Measurements from ENCODE around the gene TTI1. TPM values are rescaled to one million over a fixed set of nuclear protein-coding genes. Genes with fewer than 3 reads are reported as not detected.

The TTI1 gene
- total RNA-seq, 2 experiments from 2014 or later, result 28.2 TPM

DNA sequence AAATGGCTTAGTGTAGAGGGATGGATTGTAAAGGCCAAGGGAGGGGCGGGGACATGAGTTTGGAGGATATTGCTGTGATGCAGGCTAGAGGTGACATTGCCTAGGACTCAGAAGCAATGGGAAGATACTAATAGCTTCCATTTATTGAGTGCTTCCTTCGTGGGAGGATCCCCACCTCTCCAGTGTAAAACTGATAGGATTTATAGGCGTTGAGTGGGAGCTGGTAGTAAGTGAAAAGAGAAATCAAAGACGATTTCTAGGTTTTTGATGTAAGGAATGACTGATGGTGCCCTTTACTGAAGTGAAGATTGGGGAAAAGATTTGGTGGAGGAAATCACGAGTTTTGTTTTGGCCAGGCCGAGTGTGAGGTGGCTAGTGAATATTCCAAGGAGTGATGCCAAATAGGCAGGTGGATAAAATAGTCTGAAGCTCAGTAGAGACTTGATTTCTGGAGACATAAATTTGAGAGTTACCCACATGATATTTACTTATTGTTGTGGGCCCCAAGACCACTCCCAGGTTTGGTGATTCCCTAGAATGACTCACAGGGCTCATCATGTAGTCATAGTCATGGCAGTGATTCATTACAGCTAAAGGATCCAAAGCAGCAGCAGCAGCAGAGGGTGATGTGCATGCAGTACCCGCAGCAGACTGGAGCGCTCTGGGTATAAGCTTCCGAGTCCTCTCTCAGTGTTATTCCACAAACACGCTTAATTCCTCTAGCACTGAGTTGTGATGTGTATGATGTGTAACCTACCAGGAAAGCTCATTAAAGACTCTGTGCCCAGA lies 10.4 kb upstream of the TTI1 start:
- peaks cover 14% of the 10 kb centered on the region for H3K4me1 Mint-ChIP-seq
- peaks cover 22% of the 10 kb centered on the region for H3K36me3 Mint-ChIP-seq
- POLR2A ChIA-PET, result no interaction called here
- no peaks in the 10 kb centered on the region for H3K27me3 Mint-ChIP-seq
- no peak overlapping the region for H3K4me3 Mint-ChIP-seq
- H3K27ac Mint-ChIP-seq, result no peak overlapping the region
- H3K9me3 Mint-ChIP-seq, result no peaks in the 10 kb centered on the region
- DNase-seq, result no peak
- no peak for ATAC-seq (ENCODE audit: low read depth)

DNA sequence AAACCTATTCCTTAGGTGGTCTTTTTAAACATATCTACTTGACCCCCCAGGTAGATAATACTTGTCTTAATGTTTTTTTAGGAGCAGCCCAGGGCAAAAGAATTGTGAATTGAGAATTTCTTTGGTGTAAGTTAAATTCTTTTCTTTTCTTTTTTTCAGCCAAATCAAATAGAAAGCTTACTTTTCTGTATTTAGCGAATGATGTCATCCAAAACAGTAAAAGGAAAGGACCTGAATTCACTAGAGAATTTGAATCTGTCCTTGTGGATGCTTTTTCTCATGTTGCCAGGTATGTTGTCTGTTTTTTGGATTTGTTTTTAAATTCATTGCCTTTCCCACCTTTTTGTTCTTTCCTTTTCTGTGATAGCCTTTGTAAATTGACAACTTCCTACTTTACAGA lies 7.0 kb upstream of the TTI1 start:
- H3K4me3 Mint-ChIP-seq, result no peak overlapping the region
- DNase-seq (no peak), ATAC-seq (ENCODE audit: low read depth) (no peak)
- peaks cover 21% of the 10 kb centered on the region for H3K4me1 Mint-ChIP-seq
- H3K27ac Mint-ChIP-seq, result no peak overlapping the region
- no peaks in the 10 kb centered on the region for H3K9me3 Mint-ChIP-seq
- H3K27me3 Mint-ChIP-seq, result no peaks in the 10 kb centered on the region
- POLR2A ChIA-PET, result no interaction called here
- peaks cover 21% of the 10 kb centered on the region for H3K36me3 Mint-ChIP-seq

DNA sequence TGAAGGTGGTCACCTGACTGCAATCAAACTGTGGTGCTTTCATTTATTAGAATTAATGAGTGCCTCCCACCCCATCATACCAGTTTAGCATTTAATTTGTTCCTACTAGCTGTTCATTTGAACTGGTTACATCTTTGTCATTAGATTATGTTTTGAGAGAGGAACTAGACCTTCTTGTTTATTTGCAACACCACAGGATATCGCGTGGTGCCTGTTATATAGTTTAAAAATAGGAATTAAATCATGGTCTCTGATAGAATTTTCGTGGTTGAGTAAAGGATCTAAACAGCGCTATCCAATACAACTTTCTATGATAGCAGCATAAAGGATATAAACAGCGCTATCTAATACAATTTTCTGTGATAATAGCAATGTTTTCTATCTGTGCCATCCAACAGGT lies 3.1 kb upstream of the TTI1 start:
- DNase-seq, result no peak
- H3K9me3 Mint-ChIP-seq, result no peaks in the 10 kb centered on the region
- H3K36me3 Mint-ChIP-seq, result peaks cover 15% of the 10 kb centered on the region
- H3K4me1 Mint-ChIP-seq, result peaks cover 34% of the 10 kb centered on the region
- H3K4me3 Mint-ChIP-seq, result no peak overlapping the region
- H3K27me3 Mint-ChIP-seq, result no peaks in the 10 kb centered on the region
- POLR2A ChIA-PET, result interaction anchor here (1.7 kb wide), 1 partner anchor 398 kb away, joined by 3 read pairs; no protein-coding TSS in a partner anchor
- no peak for ATAC-seq (ENCODE audit: low read depth)
- no peak overlapping the region for H3K27ac Mint-ChIP-seq

DNA sequence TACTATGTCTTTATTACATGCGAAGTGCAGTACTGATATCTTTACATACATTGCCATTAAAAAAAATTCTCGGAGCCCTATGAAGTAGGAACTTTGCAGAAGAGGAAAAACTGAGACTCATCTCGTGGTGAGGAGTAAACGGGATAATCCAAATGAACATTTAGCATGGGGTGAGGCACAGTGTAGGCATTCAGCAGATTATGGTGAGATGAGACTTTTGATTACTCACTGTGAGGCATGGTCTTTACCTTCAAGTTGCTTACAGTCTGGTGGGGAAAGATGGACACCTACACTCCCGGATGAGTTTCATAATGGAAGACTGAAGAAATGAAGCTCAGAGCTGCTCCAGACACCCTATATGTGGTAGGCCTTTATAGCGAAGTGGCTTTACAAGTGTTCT lies 1.7 kb upstream of the TTI1 start:
- POLR2A ChIA-PET, result no interaction called here
- peaks cover 41% of the 10 kb centered on the region for H3K4me1 Mint-ChIP-seq
- H3K4me3 Mint-ChIP-seq, result peak overlapping the region; percentile 98
- peak overlapping the region; percentile 99 for H3K27ac Mint-ChIP-seq
- H3K36me3 Mint-ChIP-seq, result peaks cover 16% of the 10 kb centered on the region
- ATAC-seq (ENCODE audit: low read depth) (no peak), DNase-seq (no peak)
- no peaks in the 10 kb centered on the region for H3K27me3 Mint-ChIP-seq
- no peaks in the 10 kb centered on the region for H3K9me3 Mint-ChIP-seq

DNA sequence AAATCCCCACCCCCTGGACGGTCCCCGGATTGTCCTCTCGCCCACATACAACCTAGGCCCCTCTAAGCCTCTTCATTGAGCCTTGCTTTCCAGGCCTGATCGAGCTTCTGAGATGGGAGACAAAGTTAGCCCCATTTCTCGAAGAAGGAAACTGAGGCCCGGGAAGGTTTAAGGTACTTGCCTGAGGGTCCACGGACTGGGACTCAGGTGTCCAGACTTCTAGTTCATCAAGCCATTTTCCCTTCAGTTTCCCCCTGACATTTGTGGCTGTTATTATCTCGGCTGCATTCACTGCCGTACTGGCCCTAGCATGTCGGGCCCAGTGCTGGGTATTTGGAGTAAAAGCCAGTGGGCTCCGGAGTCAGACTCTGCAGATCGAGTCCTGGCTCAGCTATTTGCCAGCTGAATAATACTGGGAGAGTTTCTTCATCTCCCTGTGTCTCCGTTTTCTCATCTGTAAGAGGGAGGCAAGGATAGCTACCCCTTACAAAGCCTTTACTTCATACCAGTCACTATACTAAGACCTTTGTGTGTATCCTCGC lies 923 bp upstream of the TTI1 start:
- peaks cover 2% of the 10 kb centered on the region for H3K9me3 Mint-ChIP-seq
- H3K4me1 Mint-ChIP-seq, result peaks cover 45% of the 10 kb centered on the region
- H3K27me3 Mint-ChIP-seq, result no peaks in the 10 kb centered on the region
- H3K36me3 Mint-ChIP-seq, result peaks cover 22% of the 10 kb centered on the region
- no peak for ATAC-seq (ENCODE audit: low read depth)
- POLR2A ChIA-PET, result interaction anchor here (0.6 to 1.9 kb wide), 5 partner anchors 11 to 745 kb away, joined by 3 to 6 read pairs (median 3); partner anchors contain the start of genes MANBAL and RALGAPB
- peak overlapping the region; percentile 99 for H3K27ac Mint-ChIP-seq
- DNase-seq, result peak; percentile 29
- H3K4me3 Mint-ChIP-seq, result peak overlapping the region; percentile 98

DNA sequence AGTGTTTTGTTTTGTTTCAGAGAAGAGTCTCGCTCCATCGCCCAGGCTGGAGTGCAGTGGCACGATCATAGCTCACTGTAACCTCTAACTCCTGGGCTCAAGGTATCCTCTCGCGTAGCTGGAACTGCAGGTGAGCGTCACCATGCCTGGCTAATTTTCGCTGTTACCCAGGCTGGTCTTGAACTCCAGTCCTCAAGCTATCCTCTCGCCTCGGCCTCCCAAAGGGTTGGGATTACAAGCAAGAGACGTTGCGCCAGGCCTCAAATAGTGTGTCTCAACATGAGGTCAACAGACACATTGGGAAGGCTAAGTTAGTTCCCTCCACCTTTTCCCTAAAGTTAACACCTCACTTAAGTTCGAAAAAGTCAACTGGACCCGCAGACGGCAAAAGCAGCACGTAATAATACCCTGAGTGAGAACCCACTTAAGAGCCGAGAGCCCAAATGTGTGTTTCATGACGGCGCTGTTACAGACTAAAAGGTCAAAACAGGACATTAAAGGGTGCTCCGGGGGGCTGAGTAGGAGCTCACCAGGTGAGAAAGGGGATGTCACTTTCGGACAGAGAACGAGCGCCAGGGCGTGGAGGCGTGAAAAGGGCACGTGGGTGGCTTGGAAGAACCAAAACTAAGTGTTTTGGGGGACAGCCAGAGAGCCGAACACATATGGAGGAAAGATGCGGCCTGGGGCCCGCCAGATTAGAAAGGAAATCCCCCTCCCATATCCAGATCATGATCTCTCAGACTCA lies 499 bp downstream of the TTI1 start:
- H3K27me3 Mint-ChIP-seq, result no peaks in the 10 kb centered on the region
- peak overlapping the region; percentile 99 for H3K27ac Mint-ChIP-seq
- peaks cover 2% of the 10 kb centered on the region for H3K9me3 Mint-ChIP-seq
- H3K4me1 Mint-ChIP-seq, result peaks cover 49% of the 10 kb centered on the region
- ATAC-seq (ENCODE audit: low read depth) (peak; percentile 55), DNase-seq (no peak)
- H3K4me3 Mint-ChIP-seq, result peak overlapping the region; percentile 98
- H3K36me3 Mint-ChIP-seq, result peaks cover 30% of the 10 kb centered on the region
- POLR2A ChIA-PET, result interaction anchor here (0.6 to 1.9 kb wide), 11 partner anchors 9 to 439 kb away, joined by 3 to 6 read pairs (median 3); partner anchors contain the start of gene RALGAPB

DNA sequence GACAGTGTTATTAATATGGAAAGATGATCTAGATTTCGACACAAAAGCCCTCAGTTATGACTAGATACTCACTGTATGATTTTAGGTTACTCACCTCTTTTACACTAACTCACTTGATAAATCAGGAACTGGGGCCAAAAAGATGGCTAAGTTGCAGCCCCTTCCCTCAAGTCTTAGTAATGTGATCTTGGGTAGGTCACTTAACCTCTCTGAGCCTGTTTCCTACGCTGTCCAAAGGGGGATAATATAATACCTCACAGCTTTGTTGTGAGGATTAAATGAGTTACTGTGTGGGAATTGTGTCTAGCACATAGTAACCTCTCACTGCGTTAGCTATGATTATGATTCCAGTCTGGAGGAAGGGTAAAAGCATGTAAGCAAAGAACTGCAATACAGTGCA lies 1.3 kb downstream of the TTI1 start:
- DNase-seq, result no peak
- no peak for ATAC-seq (ENCODE audit: low read depth)
- Mint-ChIP-seq H3K27me3 (no peaks in the 10 kb centered on the region), H3K4me1 (peaks cover 44% of the 10 kb centered on the region), H3K9me3 (peaks cover 2% of the 10 kb centered on the region), H3K27ac (peak overlapping the region; percentile 99), H3K36me3 (peaks cover 26% of the 10 kb centered on the region), H3K4me3 (peak overlapping the region; percentile 98)
- POLR2A ChIA-PET, result interaction anchor here (0.6 kb wide), 1 partner anchor 235 kb away, joined by 4 read pairs; no protein-coding TSS in a partner anchor

DNA sequence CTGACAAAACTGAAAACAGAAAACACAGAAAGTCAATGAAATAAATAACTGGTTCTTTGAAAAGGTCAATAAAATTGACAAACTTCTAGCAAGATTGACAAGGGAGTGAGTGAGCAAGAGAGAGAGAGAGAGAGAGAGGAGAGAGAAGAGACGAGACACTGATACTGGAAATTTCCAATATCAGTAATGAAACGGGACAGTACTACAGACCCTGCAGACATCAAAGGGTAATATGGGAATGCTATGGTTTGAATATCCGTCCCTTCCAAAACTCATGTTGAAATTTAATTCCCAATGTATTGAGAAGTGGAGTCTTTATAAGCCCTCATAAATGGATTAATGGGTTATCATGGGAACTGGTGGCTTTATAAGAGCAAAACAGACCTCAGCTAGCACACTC lies 3.8 kb downstream of the TTI1 start:
- DNase-seq (no peak), ATAC-seq (ENCODE audit: low read depth) (no peak)
- Mint-ChIP-seq H3K36me3 (peaks cover 32% of the 10 kb centered on the region), H3K4me3 (no peak overlapping the region), H3K4me1 (peaks cover 30% of the 10 kb centered on the region), H3K27ac (no peak overlapping the region), H3K27me3 (no peaks in the 10 kb centered on the region), H3K9me3 (peaks cover 2% of the 10 kb centered on the region)
- POLR2A ChIA-PET, result interaction anchor here (0.6 kb wide), 1 partner anchor 14 kb away, joined by 3 read pairs; no protein-coding TSS in a partner anchor

DNA sequence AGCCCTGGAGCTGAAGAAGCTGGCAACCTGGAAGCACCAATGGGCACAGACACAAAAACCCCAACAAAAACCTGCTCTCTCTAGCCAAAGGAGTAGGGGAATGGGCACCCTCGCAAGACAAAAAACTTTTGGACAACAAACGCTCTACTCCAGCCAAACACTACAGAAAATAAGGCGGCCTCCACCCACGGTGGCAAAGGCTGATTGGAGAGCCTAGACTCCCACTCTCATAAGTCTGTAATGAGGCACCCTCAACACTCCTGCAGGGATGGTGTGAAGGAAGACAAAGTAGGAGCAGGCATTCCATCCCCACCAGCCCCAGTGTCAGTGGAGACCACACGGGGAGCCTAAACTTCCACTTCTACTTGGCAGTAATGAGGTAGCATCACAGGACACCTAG lies 8.8 kb downstream of the TTI1 start:
- H3K36me3 Mint-ChIP-seq, result peaks cover 36% of the 10 kb centered on the region
- POLR2A ChIA-PET, result interaction anchor here (1.6 kb wide), 1 partner anchor 9 kb away, joined by 6 read pairs; the partner anchor contains the start of genes RPRD1B and TTI1
- H3K27ac Mint-ChIP-seq, result no peak overlapping the region
- DNase-seq (no peak), ATAC-seq (ENCODE audit: low read depth) (no peak)
- H3K4me1 Mint-ChIP-seq, result peaks cover 14% of the 10 kb centered on the region
- H3K4me3 Mint-ChIP-seq, result no peak overlapping the region
- H3K27me3 Mint-ChIP-seq, result no peaks in the 10 kb centered on the region
- H3K9me3 Mint-ChIP-seq, result peaks cover 3% of the 10 kb centered on the region

DNA sequence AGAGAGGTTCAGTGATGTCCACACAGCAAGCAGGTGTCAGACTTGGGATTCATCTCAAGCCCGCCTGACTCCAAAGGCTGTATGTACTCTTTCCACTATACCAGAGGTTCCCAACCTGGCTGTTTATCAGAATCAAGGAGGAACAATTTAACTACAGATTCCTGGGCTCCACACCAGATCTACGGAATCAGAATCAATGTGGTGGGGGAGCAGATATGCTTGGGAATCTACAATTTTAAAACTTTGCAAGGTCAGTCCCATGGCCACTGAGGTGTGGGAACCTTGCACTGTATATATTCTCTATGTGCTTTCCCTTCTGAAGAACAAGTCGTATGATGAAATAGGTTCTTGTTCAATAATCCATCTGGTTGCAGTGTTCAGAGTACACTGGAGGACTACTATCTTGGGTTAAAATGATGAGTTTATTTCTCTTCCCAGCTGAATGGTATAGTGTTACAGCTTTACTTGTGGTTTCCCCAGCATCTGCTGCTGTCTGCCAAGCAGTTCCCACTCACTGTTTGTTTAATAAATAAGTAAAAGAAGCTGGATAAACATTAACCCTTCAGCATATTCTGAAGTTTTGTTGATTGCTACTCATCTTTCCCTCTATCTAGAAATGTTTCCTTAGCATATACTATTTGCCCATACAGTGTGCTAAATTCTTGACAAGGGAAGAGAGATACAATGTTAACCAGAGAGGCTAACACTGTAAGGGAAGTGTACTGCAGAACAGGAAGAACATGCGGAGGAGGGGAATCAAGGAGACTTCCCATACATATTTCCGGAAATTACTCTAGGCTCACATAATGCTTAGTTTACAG lies 9.9 kb downstream of the TTI1 start:
- no peak for ATAC-seq (ENCODE audit: low read depth)
- H3K27ac Mint-ChIP-seq, result peak overlapping the region; percentile 15
- peaks cover 38% of the 10 kb centered on the region for H3K36me3 Mint-ChIP-seq
- no peak for DNase-seq
- no peak overlapping the region for H3K4me3 Mint-ChIP-seq
- H3K9me3 Mint-ChIP-seq, result peaks cover 8% of the 10 kb centered on the region
- H3K27me3 Mint-ChIP-seq, result no peaks in the 10 kb centered on the region
- POLR2A ChIA-PET, result interaction anchor here (1.6 kb wide), 1 partner anchor 10 kb away, joined by 6 read pairs; the partner anchor contains the start of genes RPRD1B and TTI1
- H3K4me1 Mint-ChIP-seq, result peaks cover 5% of the 10 kb centered on the region

DNA sequence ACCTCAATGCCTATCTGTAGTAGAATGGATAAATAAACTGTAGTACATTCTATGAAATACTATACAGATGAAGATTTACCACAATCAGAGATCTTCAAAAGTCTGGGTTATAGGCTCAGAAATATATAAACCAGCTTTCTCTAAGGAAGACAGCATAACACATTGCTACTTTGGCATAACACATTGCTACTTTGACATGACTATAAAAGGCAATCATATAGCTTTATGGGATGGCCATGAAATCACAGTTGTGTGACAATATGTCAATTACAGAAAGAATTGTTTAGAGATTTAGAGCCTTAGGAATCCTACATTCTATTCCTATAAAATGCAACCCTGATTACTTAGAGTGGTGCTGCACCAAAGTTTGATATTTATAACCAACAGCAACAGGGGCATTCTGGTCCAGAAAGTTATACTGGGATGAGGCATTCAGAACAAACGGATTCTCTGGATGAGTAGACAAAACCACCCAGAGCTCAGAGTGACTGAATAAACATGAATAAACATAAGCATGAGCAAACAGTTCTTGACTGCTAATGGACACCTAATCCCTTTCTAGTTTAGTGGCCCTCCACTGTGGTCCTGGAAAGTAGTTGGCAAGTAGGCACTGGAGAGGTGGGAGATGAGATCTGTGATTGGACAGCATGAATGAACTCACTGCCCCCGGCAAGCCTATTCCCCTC lies 12.0 kb downstream of the TTI1 start:
- no peak for ATAC-seq (ENCODE audit: low read depth)
- POLR2A ChIA-PET, result no interaction called here
- no peak overlapping the region for H3K27ac Mint-ChIP-seq
- no peak overlapping the region for H3K4me3 Mint-ChIP-seq
- peaks cover 5% of the 10 kb centered on the region for H3K4me1 Mint-ChIP-seq
- H3K27me3 Mint-ChIP-seq, result no peaks in the 10 kb centered on the region
- DNase-seq, result no peak
- H3K9me3 Mint-ChIP-seq, result peaks cover 13% of the 10 kb centered on the region
- peaks cover 51% of the 10 kb centered on the region for H3K36me3 Mint-ChIP-seq

DNA sequence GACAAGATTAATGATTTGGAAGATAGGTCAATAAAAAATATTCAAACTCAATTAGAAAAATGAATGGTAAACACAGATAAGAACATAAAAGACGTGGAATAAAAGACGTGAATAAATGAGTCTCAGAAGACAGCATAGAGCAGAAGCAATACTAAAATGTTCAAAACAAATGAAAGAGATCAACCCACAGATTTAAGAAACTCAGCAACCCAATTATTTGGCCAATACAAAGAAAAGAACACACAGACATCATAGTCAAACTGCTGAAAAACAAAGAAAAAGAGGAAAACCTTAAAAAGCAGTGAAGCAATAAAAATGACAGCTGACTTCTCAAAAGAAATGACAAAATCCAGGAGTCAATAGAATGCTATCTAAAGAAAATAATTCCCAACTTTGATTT lies 14.9 kb downstream of the TTI1 start:
- POLR2A ChIA-PET, result no interaction called here
- H3K4me1 Mint-ChIP-seq, result peaks cover under 1% of the 10 kb centered on the region
- H3K27ac Mint-ChIP-seq, result no peak overlapping the region
- peaks cover 68% of the 10 kb centered on the region for H3K36me3 Mint-ChIP-seq
- no peak overlapping the region for H3K4me3 Mint-ChIP-seq
- ATAC-seq (ENCODE audit: low read depth), result no peak
- H3K27me3 Mint-ChIP-seq, result no peaks in the 10 kb centered on the region
- peaks cover 13% of the 10 kb centered on the region for H3K9me3 Mint-ChIP-seq
- DNase-seq, result no peak

Data from activated naive CD8-positive, alpha-beta T cell treated with anti-CD3 and anti-CD28 coated beads, Interleukin-2, amount 10 ng/mL, durations not matched to agents 7 days and 5 days (primary cell).